OCI-LY1 (cell line): ENCODE measurements around the gene TRABD2B.

Source experiments
- CTCF ChIP-seq: fragments of 200-600 bp; sonication (generic), shearing (Covaris generic); IDR thresholded peaks from 2 replicates; pipeline ENCODE4 v1.5.1; 2017; ENCODE audit warnings: mild to moderate bottlenecking, antibody characterized with exemption, low read length, moderate library complexity, mixed read lengths
- EZH2 ChIP-seq: fragments of 200-600 bp; sonication (generic), shearing (Covaris generic); IDR thresholded peaks from 2 replicates; pipeline ENCODE4 v1.8.0; 2017; ENCODE audit warnings: borderline replicate concordance, mixed run types, mild to moderate bottlenecking, antibody characterized with exemption, low read length, moderate library complexity, mixed read lengths

- TF ChIP-seq CTCF (no peak), EZH2 (no peak)
Measured at GRCh38 chr1:47969478-47969877, 27.7 kb downstream of the TRABD2B start.
